Nephron (organoid): ENCODE measurements around the gene CLK1.

Experiments
- H3K27ac Mint-ChIP-seq, 3 experiments: 2 replicates each; pipeline ENCODE4 v1.8.0; 2020; ENCODE audit warnings: mixed read lengths in 3 of 3, mild to moderate bottlenecking in 2 of 3, moderate library complexity in 1 of 3
- H3K27me3 Mint-ChIP-seq: 2 replicates; pipeline ENCODE4 v1.8.0; 2021; ENCODE audit warnings: low read depth, mild to moderate bottlenecking, moderate library complexity, mixed read lengths
- H3K36me3 Mint-ChIP-seq: 2 replicates; pipeline ENCODE4 v1.8.0; 2020; ENCODE audit warnings: low read depth, mixed read lengths
- H3K4me1 Mint-ChIP-seq: 2 replicates; pipeline ENCODE4 v1.8.0; 2020; ENCODE audit warnings: mixed read lengths
- H3K4me3 Mint-ChIP-seq, 3 experiments: 2 replicates each; pipeline ENCODE4 v1.8.0; 2020; ENCODE audit warnings: mild to moderate bottlenecking in 3 of 3, mixed read lengths in 3 of 3, moderate library complexity in 2 of 3
- H3K9me3 Mint-ChIP-seq: 2 replicates; pipeline ENCODE4 v1.8.0; 2020; ENCODE audit warnings: mixed read lengths
- CTCF ChIP-seq, 3 experiments: fragments of 200-600 bp; sonication (generic); IDR thresholded peaks; one replicate each; pipeline ENCODE4 v1.5.0; 2021; ENCODE audit warnings: antibody characterized with exemption in 3 of 3; ENCODE audit not compliant: unreplicated experiment in 3 of 3

The CLK1 gene

GRCh38 chr2:200871151-200871550, 6.7 kb upstream of the CLK1 start:
- Mint-ChIP-seq H3K9me3 (no peaks in the 10 kb centered on the region), H3K27ac (no peak overlapping the region), H3K4me3 (no peak overlapping the region), H3K27me3 (no peaks in the 10 kb centered on the region), H3K4me1 (peaks cover 7% of the 10 kb centered on the region), H3K36me3 (peaks cover 43% of the 10 kb centered on the region)
- TF ChIP-seq CTCF (IDR thresholded peaks at IDR 0.05; ENCODE audit: unreplicated experiment in 3 of 3), result no peak

GRCh38 chr2:200869014-200869413, 4.6 kb upstream of the CLK1 start:
- Mint-ChIP-seq H3K4me1 (peaks cover 16% of the 10 kb centered on the region), H3K4me3 (no peak overlapping the region), H3K36me3 (peaks cover 27% of the 10 kb centered on the region), H3K27me3 (no peaks in the 10 kb centered on the region), H3K9me3 (peaks cover under 1% of the 10 kb centered on the region), H3K27ac (no peak overlapping the region)
- no peak for TF ChIP-seq CTCF (IDR thresholded peaks at IDR 0.05; ENCODE audit: unreplicated experiment in 3 of 3)

- no peak for TF ChIP-seq CTCF (IDR thresholded peaks at IDR 0.05; ENCODE audit: unreplicated experiment in 3 of 3)
- Mint-ChIP-seq H3K4me3 (peak overlapping the region; percentile 92 to 100 (median 99)), H3K27me3 (no peaks in the 10 kb centered on the region), H3K27ac (peak overlapping the region; percentile 99 to 100 (median 100)), H3K9me3 (peaks cover 3% of the 10 kb centered on the region), H3K4me1 (peaks cover 47% of the 10 kb centered on the region), H3K36me3 (peaks cover 35% of the 10 kb centered on the region)
Observed at GRCh38 chr2:200863782-200864175, 679 bp downstream of the CLK1 start.

GRCh38 chr2:200862532-200863000, 1.9 kb downstream of the CLK1 start:
- no peak for TF ChIP-seq CTCF (IDR thresholded peaks at IDR 0.05; ENCODE audit: unreplicated experiment in 3 of 3)
- Mint-ChIP-seq H3K4me1 (peaks cover 52% of the 10 kb centered on the region), H3K9me3 (peaks cover 3% of the 10 kb centered on the region), H3K4me3 (peak overlapping the region; percentile 92 to 100 (median 99)), H3K27ac (peak overlapping the region; percentile 99 to 100 (median 100)), H3K36me3 (peaks cover 47% of the 10 kb centered on the region), H3K27me3 (no peaks in the 10 kb centered on the region)

GRCh38 chr2:200861617-200862155, 2.8 kb downstream of the CLK1 start:
- H3K36me3 Mint-ChIP-seq, result peaks cover 56% of the 10 kb centered on the region
- peak overlapping the region; percentile 92 to 100 (median 99) for H3K4me3 Mint-ChIP-seq
- H3K4me1 Mint-ChIP-seq, result peaks cover 45% of the 10 kb centered on the region
- peaks cover 3% of the 10 kb centered on the region for H3K9me3 Mint-ChIP-seq
- H3K27me3 Mint-ChIP-seq, result no peaks in the 10 kb centered on the region
- TF ChIP-seq CTCF (IDR thresholded peaks at IDR 0.05; ENCODE audit: unreplicated experiment in 3 of 3), result no peak
- H3K27ac Mint-ChIP-seq, result peak overlapping the region; percentile 99 to 100 (median 100)
